Keratinocyte (primary cell): ENCODE data around the gene OR5K2. TPM values are rescaled to one million over a fixed set of nuclear protein-coding genes. Genes with fewer than 3 reads are reported as not detected.

ENCODE experiments used
- DNase-seq: peaks from one replicate; pipeline ENCODE4 v3.0.0-alpha.2; 2011; ENCODE audit warnings: low read depth, missing footprints, low spot score
- FAIRE-seq: peaks from 2 replicates; lab custom pipeline; 2011; peaks lifted over from hg19 to GRCh38; lab: Jason Lieb, UNC
- H2AFZ ChIP-seq: 2 replicates; pipeline ENCODE4 v1.6.0; 2012; ENCODE audit warnings: low read length, control low read depth, inconsistent platforms; ENCODE audit not compliant: control insufficient read depth
- H3K27ac ChIP-seq: 2 replicates; pipeline ENCODE4 v1.5.1; 2011; ENCODE audit warnings: low read length; ENCODE audit not compliant: control insufficient read depth, insufficient read depth
- H3K27me3 ChIP-seq: 3 replicates; pipeline ENCODE4 v1.6.0; 2011; ENCODE audit warnings: low read length; ENCODE audit not compliant: control insufficient read depth, insufficient read depth; ENCODE audit errors: extremely low read depth
- H3K36me3 ChIP-seq, 2 experiments: 2 replicates in 1 of 2; 3 replicates in 1 of 2; pipeline ENCODE4 v1.5.1; 2011; ENCODE audit warnings: low read length in 2 of 2, mild to moderate bottlenecking in 1 of 2; ENCODE audit not compliant: control insufficient read depth in 2 of 2, insufficient read depth in 2 of 2; ENCODE audit errors: extremely low read depth in 1 of 2
- H3K4me1 ChIP-seq: 3 replicates; pipeline ENCODE4 v1.5.1; 2011; ENCODE audit warnings: low read length; ENCODE audit not compliant: control insufficient read depth, insufficient read depth; ENCODE audit errors: extremely low read depth
- H3K4me2 ChIP-seq: 3 replicates; pipeline ENCODE4 v1.6.0; 2011; ENCODE audit warnings: low read depth, low read length; ENCODE audit not compliant: control insufficient read depth, insufficient read depth; ENCODE audit errors: extremely low read depth
- H3K4me3 ChIP-seq, 3 experiments: fragments of 200-600 bp in 1 of 3; sonication (generic) in 1 of 3; 2 replicates in 2 of 3; 3 replicates in 1 of 3; pipeline ENCODE4 v1.5.1; 2011 to 2016; ENCODE audit warnings: low read length in 3 of 3, mild to moderate bottlenecking in 3 of 3, control low read depth in 2 of 3, inconsistent platforms in 1 of 3, low read depth in 1 of 3, mixed read lengths in 1 of 3, mixed run types in 1 of 3, moderate library complexity in 1 of 3; ENCODE audit not compliant: control insufficient read depth in 2 of 3, insufficient read depth in 2 of 3; ENCODE audit errors: extremely low read depth in 1 of 3
- H3K79me2 ChIP-seq: 2 replicates; pipeline ENCODE4 v1.6.0; 2012; ENCODE audit warnings: low read length; ENCODE audit not compliant: control insufficient read depth, insufficient read depth
- H3K9ac ChIP-seq: 3 replicates; pipeline ENCODE4 v1.6.0; 2011; ENCODE audit warnings: low read length; ENCODE audit not compliant: control insufficient read depth, insufficient read depth; ENCODE audit errors: extremely low read depth
- H3K9me1 ChIP-seq: 3 replicates; pipeline ENCODE4 v1.6.0; 2011; ENCODE audit warnings: low read length; ENCODE audit not compliant: control insufficient read depth, insufficient read depth; ENCODE audit errors: extremely low read depth
- H3K9me3 ChIP-seq: 2 replicates; pipeline ENCODE4 v1.5.1; 2012; ENCODE audit warnings: low read depth, low read length; ENCODE audit not compliant: control insufficient read depth
- H4K20me1 ChIP-seq: 3 replicates; pipeline ENCODE4 v1.6.0; 2011; ENCODE audit warnings: low read length; ENCODE audit not compliant: control insufficient read depth, insufficient read depth; ENCODE audit errors: extremely low read depth
- CTCF ChIP-seq, 3 experiments: IDR thresholded peaks in 1 of 3; conservative IDR thresholded peaks in 1 of 3; optimal IDR thresholded peaks in 1 of 3; 2 replicates in 2 of 3; 3 replicates in 1 of 3; pipeline versions ENCODE3 to v1.5.1; 2011; ENCODE audit warnings: low read length in 3 of 3, mild to moderate bottlenecking in 3 of 3, moderate library complexity in 2 of 3, control low read depth in 1 of 3, inconsistent platforms in 1 of 3; ENCODE audit not compliant: insufficient read depth in 2 of 3; ENCODE audit errors: extremely low read depth in 1 of 3
- EZH2 ChIP-seq: IDR thresholded peaks from one replicate; pipeline ENCODE4 v1.6.1; 2012; ENCODE audit warnings: inconsistent platforms, mild to moderate bottlenecking, low read length, moderate library complexity
- dilution Hi-C: fragments of 300-500 bp; cut with MboI; formaldehyde crosslinking; loops from one replicate; pipeline ENCODE4 v1.7.0; 2020; ENCODE audit warnings: low sequenced_read_pairs; ENCODE audit not compliant: extremely low pct_ligation_motif_present
- polyA plus RNA-seq, 5 experiments: library from polyadenylated mRNA; depleted of rRNA in 3 of 5; stranded (reverse) in 3 of 5; stranded (forward) in 1 of 5; unstranded in 1 of 5; fragments of >200 nt; gene quantifications; 1 replicate in 1 of 5; 2 replicates in 3 of 5; 3 replicates in 1 of 5; pipeline versions ENCODE4 v1.2.1 to v1.2.3, GENCODE V29; 2011 to 2012; ENCODE audit warnings: missing spikeins in 2 of 5, low read depth in 1 of 5, low replicate concordance in 1 of 5

The OR5K2 gene
- polyA plus RNA-seq, 1 donor (not counting 4 experiments of a cell fraction or from before 2014, with no cell fraction given), result not detected

GRCh38 chr3:98529856-98530459, 32.5 kb downstream of the OR5K2 start:
- H3K4me1 ChIP-seq, result no peaks in the 10 kb centered on the region
- no peak overlapping the region for H3K4me3 ChIP-seq
- H3K79me2 ChIP-seq, result no peaks in the 10 kb centered on the region
- H3K9ac ChIP-seq, result no peak overlapping the region
- TF ChIP-seq EZH2, result no peak
- H2AFZ ChIP-seq, result no peak overlapping the region
- dilution Hi-C loops, result no loop called here
- H3K27me3 ChIP-seq, result no peaks in the 10 kb centered on the region
- H3K9me3 ChIP-seq, result no peaks in the 10 kb centered on the region
- no peaks in the 10 kb centered on the region for H3K9me1 ChIP-seq
- no peak overlapping the region for H3K4me2 ChIP-seq
- no peak overlapping the region for H3K27ac ChIP-seq
- H4K20me1 ChIP-seq, result no peaks in the 10 kb centered on the region
- DNase-seq, result no peak
- no peaks in the 10 kb centered on the region for H3K36me3 ChIP-seq
- FAIRE-seq, result no peak

DNA sequence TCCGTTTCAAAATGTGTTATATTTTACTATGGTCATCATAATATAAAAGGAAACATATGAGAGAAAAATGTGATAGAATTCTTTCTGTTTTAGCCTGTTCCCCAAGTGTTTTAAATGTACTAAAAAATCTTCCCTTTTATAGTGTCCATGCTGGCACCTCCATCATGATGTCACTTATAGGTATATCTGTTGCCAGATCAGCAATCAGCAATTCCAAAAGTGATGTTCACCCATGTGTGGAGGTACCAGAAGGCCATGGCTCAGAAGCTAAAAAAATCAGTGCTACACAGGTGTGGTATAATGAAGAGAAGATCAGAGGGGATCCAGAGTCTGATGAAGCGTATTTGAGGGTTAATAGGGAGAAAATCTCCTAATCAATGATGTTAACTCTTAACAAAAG, 33.2 kb downstream of the OR5K2 start:
- H3K27me3 ChIP-seq, result no peaks in the 10 kb centered on the region
- no peak overlapping the region for H3K9ac ChIP-seq
- no peak for FAIRE-seq
- dilution Hi-C loops, result no loop called here
- no peak overlapping the region for H3K27ac ChIP-seq
- no peaks in the 10 kb centered on the region for H3K79me2 ChIP-seq
- H3K9me1 ChIP-seq, result no peaks in the 10 kb centered on the region
- H3K4me1 ChIP-seq, result no peaks in the 10 kb centered on the region
- no peaks in the 10 kb centered on the region for H4K20me1 ChIP-seq
- H3K9me3 ChIP-seq, result no peaks in the 10 kb centered on the region
- TF ChIP-seq EZH2 (no peak), CTCF (optimal IDR thresholded peaks at IDR 0.05 in 1 of 3, IDR thresholded peaks at IDR 0.05 in 1 of 3, conservative IDR thresholded peaks at IDR 0.05 in 1 of 3; ENCODE audit: extremely low read depth in 1 of 3, insufficient read depth in 2 of 3, low read length in 3 of 3) (no peak)
- H3K4me3 ChIP-seq, result no peak overlapping the region
- no peaks in the 10 kb centered on the region for H3K36me3 ChIP-seq
- no peak overlapping the region for H3K4me2 ChIP-seq
- H2AFZ ChIP-seq, result no peak overlapping the region
- DNase-seq, result no peak
